Islet of Langerhans (tissue), 1 donor: ENCODE results near the gene KCNQ1OT1.
A peak's percentile ranks its signal among the peaks of the same experiment; 100 is the strongest.

Source experiments
- FAIRE-seq: peaks from one replicate; lab custom pipeline; 2011; peaks lifted over from hg19 to GRCh38; lab: Jason Lieb, UNC

The KCNQ1OT1 gene

DNA sequence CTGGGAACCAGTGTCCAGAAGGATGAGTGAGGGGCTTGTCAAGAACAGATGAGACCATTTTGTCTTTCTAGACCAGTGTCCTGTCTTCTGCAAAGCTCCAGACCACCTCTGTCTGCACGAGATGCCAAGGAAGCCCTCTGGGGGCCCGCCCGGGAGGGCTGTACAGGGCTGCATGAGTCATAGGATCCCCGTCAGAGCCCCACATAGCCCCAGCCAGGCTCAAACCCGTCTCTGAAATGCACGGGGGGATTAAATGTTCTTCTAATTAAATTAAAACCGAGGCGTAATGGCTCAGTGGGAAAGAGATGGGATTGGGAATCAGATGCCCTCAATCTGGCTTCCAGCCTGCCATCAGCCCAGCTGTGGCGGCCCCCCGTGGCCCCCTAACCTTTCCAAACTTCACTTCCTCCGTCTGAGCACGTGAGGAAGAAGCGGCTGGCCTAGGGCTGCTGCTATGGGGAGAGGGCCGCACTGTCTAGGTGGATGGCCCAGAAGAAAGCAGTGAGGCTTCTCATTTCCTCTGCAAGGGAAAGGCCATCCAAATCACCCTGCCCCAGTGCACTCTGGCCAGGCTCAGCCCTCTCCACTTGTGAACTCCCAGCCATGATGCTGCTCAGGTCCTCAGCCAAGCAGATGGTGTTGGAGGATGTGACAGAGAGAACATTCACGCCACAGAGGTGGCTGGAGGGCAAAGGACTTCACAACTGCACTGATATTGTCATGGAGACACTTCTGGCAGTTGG, 32.8 kb downstream of the KCNQ1OT1 start:
- no peak for FAIRE-seq

DNA sequence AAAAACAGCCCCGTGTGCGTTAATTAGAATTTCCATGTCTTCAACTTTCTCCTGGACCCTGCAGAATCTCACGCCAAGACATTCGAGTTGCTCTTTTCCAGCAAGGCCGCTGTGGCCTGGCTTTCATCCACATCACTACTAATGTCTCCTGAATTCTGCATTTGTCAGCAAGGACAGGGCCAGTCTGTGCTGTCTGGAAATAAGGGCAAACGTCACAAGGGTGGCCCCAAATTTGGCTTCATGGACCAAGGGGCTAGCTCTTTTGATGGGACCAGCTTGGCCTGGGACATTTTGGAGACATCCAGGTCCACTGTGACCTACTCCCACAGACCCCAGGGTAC, 33.4 kb downstream of the KCNQ1OT1 start:
- FAIRE-seq = no peak

DNA sequence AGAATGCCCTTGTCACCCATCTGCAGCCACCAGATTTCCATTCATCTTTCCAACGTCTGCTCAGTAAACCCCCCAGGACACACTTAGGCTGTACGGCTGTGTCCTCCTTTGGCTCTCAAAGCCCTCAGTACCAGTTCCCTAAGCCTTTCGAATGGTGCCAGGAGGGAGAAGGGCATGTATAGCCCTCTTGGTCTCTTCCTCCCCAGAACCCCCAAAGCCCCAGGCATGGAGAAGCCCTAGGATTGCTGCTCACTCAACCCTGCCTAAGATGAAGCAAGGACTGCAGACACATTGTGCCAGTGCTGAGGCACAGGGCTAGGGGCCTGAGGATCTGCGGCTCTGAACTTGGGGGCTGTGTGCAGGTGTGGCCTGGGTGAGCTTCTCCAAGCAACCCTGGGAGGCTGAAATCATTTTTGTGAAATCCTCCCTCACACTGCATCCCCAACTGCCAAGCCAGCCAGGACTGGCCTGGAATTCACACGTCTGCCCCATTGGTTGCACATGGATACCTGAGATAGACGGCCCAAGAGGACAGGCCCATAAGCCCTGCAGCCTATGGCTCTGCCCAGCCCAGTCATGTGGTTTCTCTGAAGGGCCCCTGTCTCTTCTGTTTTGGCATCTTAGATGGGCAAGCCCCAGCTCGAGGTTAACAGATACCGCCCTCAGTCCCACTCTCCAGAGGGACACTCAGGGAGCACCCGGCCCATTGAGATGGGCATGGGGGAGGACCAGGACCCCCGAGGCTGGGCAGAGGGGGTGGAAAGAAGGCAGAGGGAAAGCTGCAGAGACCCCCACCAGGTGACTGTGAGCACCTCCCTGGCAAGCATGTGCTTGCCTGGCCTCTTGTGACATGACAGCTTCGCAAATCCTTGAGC, 34.0 kb downstream of the KCNQ1OT1 start:
- no peak for FAIRE-seq

- FAIRE-seq = no peak
Measured at GRCh38 chr11:2664791-2665525, 34.8 kb downstream of the KCNQ1OT1 start.

GRCh38 chr11:2664376-2664775, 35.4 kb downstream of the KCNQ1OT1 start:
- no peak for FAIRE-seq

DNA sequence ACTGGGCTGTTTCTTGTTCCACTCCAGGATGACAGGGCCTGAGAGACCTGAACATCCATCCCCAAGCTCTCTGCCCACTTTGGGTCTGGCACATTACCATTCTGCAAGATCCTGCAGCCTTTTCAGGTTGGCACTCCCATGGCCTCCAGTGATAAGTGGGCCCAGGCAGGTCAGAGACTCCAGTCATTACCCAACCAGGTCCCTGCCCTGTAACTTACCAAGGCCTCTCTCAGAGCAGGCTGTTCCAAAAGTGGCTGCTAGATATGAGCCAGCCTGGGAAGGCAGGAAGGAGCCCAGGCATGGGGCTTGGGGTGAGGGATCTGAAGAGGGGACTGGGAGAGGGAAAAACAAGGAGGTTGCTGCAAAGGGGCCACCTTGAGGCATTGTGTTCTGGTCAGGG, 35.9 kb downstream of the KCNQ1OT1 start:
- no peak for FAIRE-seq

GRCh38 chr11:2663506-2663905, 36.3 kb downstream of the KCNQ1OT1 start:
- FAIRE-seq = no peak

DNA sequence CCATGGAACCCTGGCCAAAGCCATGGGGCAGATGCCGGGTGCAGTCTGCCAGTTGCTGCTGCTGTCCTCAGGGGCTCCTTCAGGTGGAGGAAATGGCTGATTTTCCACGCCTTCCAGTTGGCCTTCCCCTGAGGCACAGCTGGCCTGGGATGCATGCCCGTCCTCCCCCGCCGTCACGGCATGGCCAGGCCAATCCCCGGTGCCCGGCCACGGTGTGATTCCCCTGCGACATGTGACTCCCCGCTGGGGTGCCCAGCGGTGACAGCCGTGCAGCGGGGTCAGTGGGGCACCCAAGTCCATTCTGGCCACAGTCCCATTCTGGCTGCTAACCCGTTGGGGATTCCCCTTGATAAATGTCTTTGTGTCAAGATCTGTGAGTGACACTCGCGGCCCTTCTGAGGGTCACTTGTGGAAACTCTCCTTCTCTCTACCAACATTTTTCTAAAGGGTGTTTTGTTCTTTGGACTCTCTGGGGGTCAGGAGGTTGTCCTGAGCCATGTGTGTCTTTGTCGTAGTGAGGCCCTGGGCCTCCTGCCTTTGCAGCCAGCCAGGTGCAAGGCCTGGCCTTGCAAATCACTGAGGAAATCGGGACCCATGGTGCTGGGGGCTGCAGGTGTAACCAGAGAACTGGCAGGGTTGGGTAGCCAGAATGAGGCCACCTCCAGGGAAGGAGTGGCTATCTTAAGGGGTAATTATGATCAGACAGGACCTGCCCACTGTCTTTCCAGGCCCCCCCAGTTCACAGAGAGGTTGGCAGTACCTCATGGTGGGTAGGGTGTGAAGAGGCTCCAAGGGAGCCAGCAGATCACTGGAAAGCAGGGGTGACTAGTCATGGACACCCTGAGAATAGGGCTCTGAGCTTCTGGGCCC, 37.1 kb downstream of the KCNQ1OT1 start:
- FAIRE-seq = no peak

- FAIRE-seq = no peak
Measured at GRCh38 chr11:2662024-2662312, 37.8 kb downstream of the KCNQ1OT1 start.

- FAIRE-seq = no peak
Measured at GRCh38 chr11:2661173-2662023, 38.4 kb downstream of the KCNQ1OT1 start.

- FAIRE-seq = no peak
Measured at GRCh38 chr11:2660357-2660939, 39.3 kb downstream of the KCNQ1OT1 start.

DNA sequence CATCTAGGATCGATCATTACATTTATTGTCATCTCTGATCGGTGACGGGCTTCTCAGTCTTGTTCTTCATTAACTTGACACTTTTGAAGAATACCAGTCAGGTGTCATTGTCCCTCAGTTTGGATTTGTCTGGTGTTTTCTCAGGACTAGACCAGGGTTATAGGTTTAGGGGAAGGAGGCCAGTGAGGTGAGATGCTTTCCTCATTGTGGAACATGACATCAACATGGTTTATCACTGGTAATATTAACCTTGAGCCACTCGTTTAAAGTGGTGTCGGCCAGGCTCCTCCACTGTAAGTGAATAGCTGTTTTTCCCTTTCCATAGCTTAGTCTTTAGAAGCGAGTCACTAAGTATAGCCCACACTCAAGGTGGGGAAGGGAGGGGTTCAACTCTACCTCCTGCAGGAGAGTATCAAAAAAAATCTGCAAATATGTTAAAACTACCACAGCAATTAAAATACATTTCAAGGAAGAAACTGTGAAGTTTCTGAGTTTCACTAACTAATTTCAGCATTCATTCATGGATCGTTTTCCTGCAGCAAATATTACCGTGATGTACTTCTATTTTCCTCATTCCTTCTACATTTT, 42.0 kb downstream of the KCNQ1OT1 start:
- no peak for FAIRE-seq

DNA sequence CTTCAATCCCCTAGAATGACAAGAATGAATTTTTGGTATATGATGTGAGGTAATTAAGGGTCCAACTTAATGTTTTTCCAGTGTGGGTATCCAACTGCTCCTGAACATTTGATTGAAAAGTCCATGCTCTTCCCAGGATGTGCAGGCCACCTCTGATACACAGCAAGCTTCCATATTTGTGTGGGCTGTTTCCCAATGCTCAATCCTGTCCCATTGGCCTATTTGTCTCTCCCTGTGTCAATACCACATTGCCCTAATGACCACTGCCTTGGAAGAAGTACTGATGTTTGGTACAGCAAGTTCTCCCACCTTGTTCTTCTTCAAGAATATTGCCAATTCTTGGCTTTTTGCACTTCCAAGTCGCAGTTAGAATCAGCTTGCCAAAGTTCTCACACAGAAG, 42.9 kb downstream of the KCNQ1OT1 start:
- no peak for FAIRE-seq

DNA sequence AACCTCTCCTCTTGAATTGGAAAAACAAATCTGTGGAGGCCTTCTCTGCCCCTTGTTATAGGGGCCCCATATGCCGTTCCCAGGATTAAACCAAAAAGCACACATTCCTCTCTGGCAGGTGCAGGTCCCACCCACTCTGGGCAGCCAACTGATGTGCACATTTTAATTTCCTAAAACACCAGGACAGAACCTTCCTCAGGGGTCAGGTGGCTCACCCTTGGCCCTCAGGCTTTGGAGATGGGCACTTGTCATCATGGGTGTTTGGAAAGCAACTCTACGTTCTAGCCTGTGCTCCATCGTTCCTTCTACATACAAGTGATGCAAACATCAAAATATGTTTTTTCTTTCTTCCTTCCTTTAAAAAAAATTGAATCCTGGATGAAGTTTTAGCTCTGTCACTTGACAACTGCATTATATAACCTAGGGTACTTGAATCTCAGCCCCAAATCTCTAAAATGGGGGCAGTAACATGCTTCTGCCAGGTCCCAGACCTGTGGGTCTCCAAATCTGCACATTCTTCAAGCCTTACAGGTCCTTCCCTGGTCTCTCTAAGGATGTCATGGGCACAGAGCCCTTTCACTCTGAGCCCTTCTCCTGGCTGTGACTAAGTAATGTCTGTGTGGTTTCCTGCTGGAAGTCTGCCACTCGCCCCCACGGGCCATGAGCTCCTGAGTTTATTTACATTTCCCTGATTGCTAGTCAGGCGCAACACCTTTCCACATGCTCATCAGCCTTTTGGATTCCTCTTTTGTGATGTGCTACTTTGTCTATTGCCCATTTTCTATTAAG, 43.8 kb downstream of the KCNQ1OT1 start:
- peak; percentile 91 for FAIRE-seq

DNA sequence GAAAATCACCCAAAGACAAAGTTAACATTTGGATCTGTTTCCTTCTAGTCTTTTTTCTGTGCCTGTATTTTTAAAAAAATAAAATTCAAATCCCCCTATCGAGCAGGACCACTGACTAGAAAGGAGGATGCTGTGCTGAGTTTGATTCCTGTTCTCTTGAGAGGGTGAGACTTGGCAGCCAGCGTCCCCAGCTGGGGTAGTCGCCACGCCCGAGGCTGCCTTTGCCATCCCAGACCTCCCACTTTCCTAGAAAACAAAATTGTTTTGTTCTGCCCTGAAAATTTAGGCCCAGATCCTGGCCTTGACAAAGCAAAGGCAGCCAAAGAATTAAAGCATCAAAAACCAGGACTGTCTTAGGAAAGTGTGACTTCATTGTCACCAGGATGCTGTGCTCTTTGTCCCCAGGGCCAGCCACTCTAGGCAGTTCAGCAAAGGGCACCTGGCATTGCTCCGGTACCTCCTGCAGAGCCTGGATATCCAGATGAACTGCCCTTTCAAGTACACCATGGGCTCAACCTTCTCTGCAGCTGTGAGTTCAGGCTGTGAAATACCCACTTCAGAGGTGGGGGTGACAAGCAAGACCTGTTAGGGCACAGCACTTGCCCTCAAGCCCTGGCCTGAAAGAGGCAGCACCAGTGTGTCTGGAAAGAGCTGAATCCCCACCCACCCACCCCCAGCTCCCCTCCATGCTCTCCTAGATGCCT, 44.6 kb downstream of the KCNQ1OT1 start:
- no peak for FAIRE-seq

- no peak for FAIRE-seq
Measured at GRCh38 chr11:2653930-2654739, 45.7 kb downstream of the KCNQ1OT1 start.

DNA sequence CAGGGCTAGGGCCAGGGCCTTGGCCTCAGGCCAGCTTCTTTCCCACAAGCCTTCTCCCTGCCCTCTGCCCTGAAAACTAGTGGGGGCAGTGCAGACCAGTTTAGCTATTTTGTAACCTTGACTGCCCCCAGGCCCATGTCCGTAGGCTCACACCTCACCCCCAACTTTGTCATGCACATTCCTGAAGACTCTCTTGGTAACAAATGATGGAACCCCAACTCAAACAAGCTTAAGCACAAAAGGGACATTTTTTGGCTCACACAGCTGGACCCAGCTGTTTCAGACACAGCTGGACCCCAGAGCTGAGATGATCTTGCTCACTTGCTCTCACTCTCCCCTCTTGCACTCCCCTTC, 46.6 kb downstream of the KCNQ1OT1 start:
- no peak for FAIRE-seq
